Thoracic aorta (tissue), 2 donors: Measurements from ENCODE around the gene PHACTR1. TPM values are rescaled to one million over a fixed set of nuclear protein-coding genes. Genes with fewer than 3 reads are reported as not detected.

Source experiments
- ATAC-seq: fragments of 150-250 bp; one replicate; pipeline ENCODE4 v1.8.0; 2017; ENCODE audit warnings: low read depth; ENCODE audit not compliant: insufficient number of reproducible peaks, low FRiP score
- DNase-seq: peaks from one replicate; pipeline ENCODE4 v3.0.0-alpha.2; 2020; ENCODE audit warnings: low spot score
- H3K27ac ChIP-seq, 2 donors: fragments of 200-600 bp; sonication (generic); 1 replicate in 1 of 2; 2 replicates in 1 of 2; pipeline ENCODE4 v1.5.1; 2016; ENCODE audit warnings: mild to moderate bottlenecking in 2 of 2, moderate library complexity in 2 of 2
- H3K27me3 ChIP-seq: fragments of 200-600 bp; sonication (generic); replicated peaks from 2 replicates; pipeline ENCODE4 v1.6.0; 2016; ENCODE audit warnings: mild to moderate bottlenecking; ENCODE audit not compliant: insufficient read depth
- H3K36me3 ChIP-seq: fragments of 200-600 bp; sonication (generic); one replicate; pipeline ENCODE4 v1.5.1; 2016
- H3K4me1 ChIP-seq, 2 donors: fragments of 200-600 bp; sonication (generic); 1 replicate in 1 of 2; 2 replicates in 1 of 2; pipeline versions ENCODE4 v1.5.1 to v1.6.0; 2016; ENCODE audit warnings: low read depth in 2 of 2, mild to moderate bottlenecking in 1 of 2; ENCODE audit not compliant: control insufficient read depth in 1 of 2
- H3K4me3 ChIP-seq: fragments of 200-600 bp; sonication (generic); 2 replicates; pipeline ENCODE4 v1.5.1; 2016; ENCODE audit warnings: mild to moderate bottlenecking
- H3K9me3 ChIP-seq: fragments of 200-600 bp; sonication (generic); 2 replicates; pipeline ENCODE4 v1.5.1; 2016
- total RNA-seq, 2 donors: library from RNA; depleted of rRNA; stranded (reverse); fragments of >200 nt; gene quantifications; one replicate each; pipeline versions ENCODE4 v1.1.0 to v1.2.3, GENCODE V29; 2016
- TF ChIP-seq, protein P1 (sequence below): fragments of 200-600 bp; sonication (generic); IDR thresholded peaks from one replicate; pipeline ENCODE4 v1.5.1; 2019; ENCODE audit warnings: antibody characterized with exemption

PHACTR1 gene
- total RNA-seq, 2 donors from 2014 or later, result 42.9 to 69.1 TPM

DNA sequence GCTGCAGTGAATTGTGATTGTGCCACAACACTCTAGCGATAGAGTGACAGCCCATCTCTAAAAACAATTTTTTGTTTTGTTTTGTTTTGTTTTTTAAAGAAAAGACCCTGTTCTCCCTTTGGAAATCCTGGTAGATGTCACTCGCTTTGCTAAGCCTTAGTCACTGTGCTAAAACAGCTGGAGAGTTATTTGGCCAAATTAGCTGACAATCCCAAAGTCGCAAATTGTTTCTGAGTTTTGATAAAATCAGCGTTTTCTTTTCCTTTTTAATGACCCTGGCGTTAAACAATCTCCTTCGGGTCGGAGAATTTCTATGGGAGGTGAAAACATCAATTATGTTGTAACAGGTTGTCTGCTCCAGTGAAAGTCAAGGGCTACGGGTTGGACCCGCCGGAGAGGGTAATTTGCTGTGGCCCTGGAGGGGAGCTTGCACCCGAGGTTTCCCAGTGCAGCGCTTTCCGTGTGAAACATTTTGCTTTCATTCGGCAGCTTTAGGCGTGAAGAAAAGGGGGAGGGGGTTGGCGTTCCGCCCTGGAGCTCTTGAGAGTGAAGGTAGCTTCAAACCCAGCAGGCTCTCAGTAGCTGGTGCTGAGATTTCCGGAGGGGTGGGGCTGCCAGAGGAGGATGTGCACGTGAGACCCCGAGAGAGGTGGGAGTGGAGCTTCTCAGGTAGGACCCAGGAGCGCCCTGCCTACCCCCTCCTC is 296.6 kb downstream of the PHACTR1 start:
- Histone ChIP-seq H3K27ac (peak overlapping the region; percentile 17 to 40), H3K36me3 (no peaks in the 10 kb centered on the region), H3K27me3 (no peaks in the 10 kb centered on the region), H3K9me3 (no peaks in the 10 kb centered on the region), H3K4me1 (peaks cover 14 to 31% of the 10 kb centered on the region in 2 donors), H3K4me3 (peak overlapping the region; percentile 73)
- TF ChIP-seq, protein P1, sequence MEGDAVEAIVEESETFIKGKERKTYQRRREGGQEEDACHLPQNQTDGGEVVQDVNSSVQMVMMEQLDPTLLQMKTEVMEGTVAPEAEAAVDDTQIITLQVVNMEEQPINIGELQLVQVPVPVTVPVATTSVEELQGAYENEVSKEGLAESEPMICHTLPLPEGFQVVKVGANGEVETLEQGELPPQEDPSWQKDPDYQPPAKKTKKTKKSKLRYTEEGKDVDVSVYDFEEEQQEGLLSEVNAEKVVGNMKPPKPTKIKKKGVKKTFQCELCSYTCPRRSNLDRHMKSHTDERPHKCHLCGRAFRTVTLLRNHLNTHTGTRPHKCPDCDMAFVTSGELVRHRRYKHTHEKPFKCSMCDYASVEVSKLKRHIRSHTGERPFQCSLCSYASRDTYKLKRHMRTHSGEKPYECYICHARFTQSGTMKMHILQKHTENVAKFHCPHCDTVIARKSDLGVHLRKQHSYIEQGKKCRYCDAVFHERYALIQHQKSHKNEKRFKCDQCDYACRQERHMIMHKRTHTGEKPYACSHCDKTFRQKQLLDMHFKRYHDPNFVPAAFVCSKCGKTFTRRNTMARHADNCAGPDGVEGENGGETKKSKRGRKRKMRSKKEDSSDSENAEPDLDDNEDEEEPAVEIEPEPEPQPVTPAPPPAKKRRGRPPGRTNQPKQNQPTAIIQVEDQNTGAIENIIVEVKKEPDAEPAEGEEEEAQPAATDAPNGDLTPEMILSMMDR, result no peak
- DNase-seq, result no peak
- ATAC-seq, result peak; percentile 3

DNA sequence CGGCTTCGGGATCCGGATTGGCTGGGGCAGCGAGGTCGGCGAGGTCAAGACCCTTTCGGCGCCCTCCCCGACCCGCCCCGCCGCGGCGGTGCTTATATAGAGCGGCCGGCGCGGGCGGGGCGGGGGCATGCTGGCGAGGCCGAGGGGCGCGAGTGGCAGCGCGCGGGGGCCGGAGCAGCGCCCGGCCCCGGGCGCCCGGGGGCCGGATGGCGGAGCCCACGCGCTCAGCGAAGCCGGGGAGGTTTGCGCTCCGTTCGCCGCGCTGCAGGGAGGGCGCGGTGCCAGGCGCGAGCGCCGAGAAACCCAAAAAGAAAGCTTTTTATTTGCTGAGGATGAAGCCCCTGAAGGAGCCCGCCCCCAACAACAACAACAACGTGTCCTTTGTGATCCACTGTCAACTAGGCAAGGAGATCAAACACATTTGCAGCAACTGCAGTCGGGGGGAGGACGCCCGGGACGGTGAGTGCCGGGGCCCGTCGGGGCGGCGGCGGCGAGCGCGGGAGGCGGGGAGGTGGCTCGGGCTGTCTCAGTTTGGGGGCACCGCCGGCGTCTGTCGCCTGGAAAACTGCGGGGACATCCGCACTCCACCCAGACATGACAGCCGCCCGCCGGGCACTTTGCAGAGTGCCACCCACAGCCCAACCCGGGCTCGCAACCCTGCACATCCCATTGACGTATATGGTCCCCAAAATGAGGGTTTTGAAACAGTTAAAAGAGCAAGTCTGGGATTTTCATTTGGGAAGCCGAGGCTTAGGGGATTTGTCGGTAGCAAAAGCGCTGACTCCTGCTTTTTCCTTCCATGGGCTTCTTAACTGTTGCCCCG is 297.3 kb downstream of the PHACTR1 start:
- H3K4me3 ChIP-seq, result peak overlapping the region; percentile 73
- H3K27ac ChIP-seq, result peak overlapping the region; percentile 40 to 72
- peaks cover 14 to 24% of the 10 kb centered on the region in 2 donors for H3K4me1 ChIP-seq
- ATAC-seq (no peak), DNase-seq (no peak)
- TF ChIP-seq, protein P1, result no peak
- H3K27me3 ChIP-seq, result no peaks in the 10 kb centered on the region
- H3K9me3 ChIP-seq, result no peaks in the 10 kb centered on the region
- no peaks in the 10 kb centered on the region for H3K36me3 ChIP-seq

DNA sequence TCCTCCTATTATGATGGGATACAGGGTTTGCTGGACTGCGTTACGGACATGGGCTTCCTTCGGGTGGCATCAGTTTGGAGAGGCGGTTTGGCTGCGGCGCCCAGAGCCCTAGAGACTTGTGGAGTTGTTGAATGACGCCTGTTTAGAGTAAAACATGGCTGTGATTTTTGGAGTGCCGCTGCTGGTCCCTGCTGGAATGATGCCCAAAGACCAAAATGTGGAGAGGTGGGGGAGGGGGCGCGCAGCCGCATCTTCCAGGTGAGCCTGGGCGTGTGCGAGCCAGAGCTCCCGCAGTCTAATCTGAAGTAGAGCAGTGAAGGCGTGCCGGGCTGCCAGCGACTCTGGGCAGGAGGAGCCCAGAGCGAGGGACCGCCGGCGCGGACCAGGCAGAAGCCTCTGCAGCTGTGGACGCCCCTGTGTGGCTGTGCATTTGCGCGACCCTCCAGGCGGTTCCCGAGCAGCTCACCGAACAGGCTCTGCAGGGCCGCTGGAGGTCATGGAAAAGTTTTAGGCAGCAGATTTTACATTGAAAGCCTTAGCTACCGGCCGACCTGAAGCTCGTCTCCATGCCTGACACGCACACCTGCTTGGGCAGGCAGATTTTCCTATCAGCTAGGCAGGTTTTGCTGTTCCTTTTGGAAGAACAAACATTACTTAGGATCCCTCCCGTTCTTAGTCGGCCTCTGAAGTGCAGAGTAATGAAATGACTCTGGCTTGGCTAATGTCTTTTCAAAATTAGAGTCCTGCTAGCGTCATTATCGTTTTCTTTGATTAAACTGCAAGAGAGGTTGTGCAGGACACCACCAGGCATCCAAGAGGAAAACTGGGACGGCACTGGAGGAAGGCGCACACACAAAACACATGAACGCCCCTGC is 298.2 kb downstream of the PHACTR1 start:
- H3K36me3 ChIP-seq, result no peaks in the 10 kb centered on the region
- H3K9me3 ChIP-seq, result no peaks in the 10 kb centered on the region

DNA sequence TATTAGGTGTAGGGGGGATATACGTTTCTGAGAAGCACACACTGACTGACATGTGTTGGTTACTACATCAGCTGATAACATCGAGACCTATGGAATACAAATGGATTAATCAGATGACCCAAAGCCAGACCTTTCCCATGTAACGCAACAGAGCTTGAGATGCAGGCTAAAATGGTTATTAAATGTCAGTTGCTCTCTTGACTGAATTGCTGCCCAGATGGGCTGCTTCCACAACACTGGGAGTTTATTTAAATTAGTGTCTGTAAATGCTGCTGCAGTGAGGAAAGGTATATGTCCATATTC is 298.8 kb downstream of the PHACTR1 start:
- TF ChIP-seq, protein P1, result no peak
- Histone ChIP-seq H3K4me3 (peak overlapping the region; percentile 73), H3K27ac (peak overlapping the region in 1 of 2 donors; percentile 72), H3K4me1 (peaks cover 14 to 24% of the 10 kb centered on the region in 2 donors), H3K9me3 (no peaks in the 10 kb centered on the region), H3K27me3 (no peaks in the 10 kb centered on the region), H3K36me3 (no peaks in the 10 kb centered on the region)
- DNase-seq, result no peak
- ATAC-seq, result no peak

More for the DNA sequence above, 298.2 kb downstream of the PHACTR1 start:
- no peak for ATAC-seq
- TF ChIP-seq, protein P1, result no peak
- Histone ChIP-seq H3K27ac (peak overlapping the region; percentile 34 to 72), H3K4me1 (peaks cover 14 to 24% of the 10 kb centered on the region in 2 donors), H3K27me3 (no peaks in the 10 kb centered on the region), H3K4me3 (peak overlapping the region; percentile 73)
- DNase-seq, result no peak
